Tibial nerve (tissue), 4 donors: ENCODE results near the gene DMAP1. TPM values are rescaled to one million over a fixed set of nuclear protein-coding genes. Genes with fewer than 3 reads are reported as not detected.
A peak's percentile ranks its signal among the peaks of the same experiment; 100 is the strongest.

Experiments used
- DNase-seq, 2 donors: peaks; one replicate each; pipeline ENCODE4 v3.0.0-alpha.2; 2019; ENCODE audit warnings: low spot score in 2 of 2
- H3K27ac ChIP-seq, 4 donors: fragments of 200-600 bp; sonication (generic) in 3 of 4; one replicate each; pipeline ENCODE4 v1.5.1; 2017 to 2019; ENCODE audit warnings: mild to moderate bottlenecking in 1 of 4
- H3K27me3 ChIP-seq, 2 donors: fragments of 200-600 bp; sonication (generic) in 1 of 2; one replicate each; pipeline versions ENCODE4 v1.5.1 to v1.6.0; 2017 to 2019
- H3K36me3 ChIP-seq, 3 donors: fragments of 200-600 bp; sonication (generic); one replicate each; pipeline ENCODE4 v1.5.1; 2018 to 2019
- H3K4me1 ChIP-seq, 4 donors: fragments of 200-600 bp; sonication (generic) in 3 of 4; one replicate each; pipeline ENCODE4 v1.5.1; 2017 to 2019
- H3K4me3 ChIP-seq, 4 donors: fragments of 200-600 bp; sonication (generic) in 3 of 4; one replicate each; pipeline ENCODE4 v1.5.1; 2017 to 2019; ENCODE audit warnings: mild to moderate bottlenecking in 1 of 4, moderate library complexity in 1 of 4
- H3K9me3 ChIP-seq, 4 donors: fragments of 200-600 bp; sonication (generic) in 3 of 4; one replicate each; pipeline ENCODE4 v1.5.1; 2017 to 2019
- EP300 ChIP-seq, 2 donors: sonication (generic); formaldehyde crosslinking; IDR thresholded peaks; one replicate each; pipeline ENCODE4 v1.6.1; 2017; ENCODE audit warnings: antibody characterized with exemption in 2 of 2, mild to moderate bottlenecking in 1 of 2
- POLR2A ChIP-seq, 2 donors: fragments of 450-650 bp; IDR thresholded peaks; one replicate each; pipeline ENCODE4 v1.6.1; 2017; ENCODE audit warnings: antibody characterized with exemption in 2 of 2, mild to moderate bottlenecking in 2 of 2, moderate library complexity in 2 of 2
- WGBS, 2 donors: methylation state at CpG; one replicate each; pipeline ENCODE4 v1.1.5; 2018; 5-methylcytosine and 5-hydroxymethylcytosine counted together
- total RNA-seq, 4 donors: library from RNA; depleted of rRNA; stranded (reverse); fragments of >200 nt; gene quantifications; one replicate each; pipeline ENCODE4 v1.1.0, GENCODE V29; 2016
- TF ChIP-seq, protein P1 (sequence below), 5 experiments: fragments of 200-600 bp in 3 of 5; fragments of 450-650 bp in 2 of 5; sonication (generic) in 3 of 5; IDR thresholded peaks; one replicate each; pipeline ENCODE4 v1.5.1; 2016 to 2019; ENCODE audit warnings: antibody characterized with exemption in 5 of 5, mild to moderate bottlenecking in 3 of 5, moderate library complexity in 2 of 5

DMAP1 gene
- total RNA-seq, 4 donors from 2014 or later: 39.8 to 81.2 (median 67.0) TPM

- H3K4me3 ChIP-seq: no peak overlapping the region
- TF ChIP-seq, protein P1, sequence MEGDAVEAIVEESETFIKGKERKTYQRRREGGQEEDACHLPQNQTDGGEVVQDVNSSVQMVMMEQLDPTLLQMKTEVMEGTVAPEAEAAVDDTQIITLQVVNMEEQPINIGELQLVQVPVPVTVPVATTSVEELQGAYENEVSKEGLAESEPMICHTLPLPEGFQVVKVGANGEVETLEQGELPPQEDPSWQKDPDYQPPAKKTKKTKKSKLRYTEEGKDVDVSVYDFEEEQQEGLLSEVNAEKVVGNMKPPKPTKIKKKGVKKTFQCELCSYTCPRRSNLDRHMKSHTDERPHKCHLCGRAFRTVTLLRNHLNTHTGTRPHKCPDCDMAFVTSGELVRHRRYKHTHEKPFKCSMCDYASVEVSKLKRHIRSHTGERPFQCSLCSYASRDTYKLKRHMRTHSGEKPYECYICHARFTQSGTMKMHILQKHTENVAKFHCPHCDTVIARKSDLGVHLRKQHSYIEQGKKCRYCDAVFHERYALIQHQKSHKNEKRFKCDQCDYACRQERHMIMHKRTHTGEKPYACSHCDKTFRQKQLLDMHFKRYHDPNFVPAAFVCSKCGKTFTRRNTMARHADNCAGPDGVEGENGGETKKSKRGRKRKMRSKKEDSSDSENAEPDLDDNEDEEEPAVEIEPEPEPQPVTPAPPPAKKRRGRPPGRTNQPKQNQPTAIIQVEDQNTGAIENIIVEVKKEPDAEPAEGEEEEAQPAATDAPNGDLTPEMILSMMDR (IDR thresholded peaks at IDR 0.05): no peak
- TF ChIP-seq POLR2A (IDR thresholded peaks at IDR 0.05) (no peak), EP300 (IDR thresholded peaks at IDR 0.05) (no peak)
Measured at GRCh38 chr1:44263568-44264450, 50.5 kb downstream of the DMAP1 start.

GRCh38 chr1:44264451-44264771 lies 51.1 kb downstream of the DMAP1 start:
- 92 to 93% methylated on average over 11 of the region's 11 CpGs for WGBS, 2 donors
- no peak for TF ChIP-seq EP300 (IDR thresholded peaks at IDR 0.05)
- TF ChIP-seq, protein P1 (IDR thresholded peaks at IDR 0.05): no peak
- TF ChIP-seq POLR2A (IDR thresholded peaks at IDR 0.05): no peak
- H3K27me3 ChIP-seq: no peaks in the 10 kb centered on the region
- H3K27ac ChIP-seq: no peak overlapping the region
- H3K4me3 ChIP-seq: no peak overlapping the region
- peaks cover 0 to 27% (median 0%) of the 10 kb centered on the region in 4 donors for H3K4me1 ChIP-seq
- no peak for DNase-seq
- H3K36me3 ChIP-seq: peaks cover 0 to 5% (median 0%) of the 10 kb centered on the region in 3 donors
- no peaks in the 10 kb centered on the region for H3K9me3 ChIP-seq

More at GRCh38 chr1:44263568-44264450, 50.5 kb downstream of the DMAP1 start:
- peaks cover 0 to 27% (median 0%) of the 10 kb centered on the region in 4 donors for H3K4me1 ChIP-seq
- DNase-seq: no peak
- H3K36me3 ChIP-seq: peaks cover 0 to 5% (median 0%) of the 10 kb centered on the region in 3 donors
- no peaks in the 10 kb centered on the region for H3K27me3 ChIP-seq
- WGBS, 2 donors: 90 to 93% methylated on average over 9 of the region's 9 CpGs
- H3K27ac ChIP-seq: no peak overlapping the region
- no peaks in the 10 kb centered on the region for H3K9me3 ChIP-seq

GRCh38 chr1:44265656-44266358 lies 52.5 kb downstream of the DMAP1 start:
- 81 to 92% methylated on average over 1 of the region's 1 CpG for WGBS, 2 donors

DNA sequence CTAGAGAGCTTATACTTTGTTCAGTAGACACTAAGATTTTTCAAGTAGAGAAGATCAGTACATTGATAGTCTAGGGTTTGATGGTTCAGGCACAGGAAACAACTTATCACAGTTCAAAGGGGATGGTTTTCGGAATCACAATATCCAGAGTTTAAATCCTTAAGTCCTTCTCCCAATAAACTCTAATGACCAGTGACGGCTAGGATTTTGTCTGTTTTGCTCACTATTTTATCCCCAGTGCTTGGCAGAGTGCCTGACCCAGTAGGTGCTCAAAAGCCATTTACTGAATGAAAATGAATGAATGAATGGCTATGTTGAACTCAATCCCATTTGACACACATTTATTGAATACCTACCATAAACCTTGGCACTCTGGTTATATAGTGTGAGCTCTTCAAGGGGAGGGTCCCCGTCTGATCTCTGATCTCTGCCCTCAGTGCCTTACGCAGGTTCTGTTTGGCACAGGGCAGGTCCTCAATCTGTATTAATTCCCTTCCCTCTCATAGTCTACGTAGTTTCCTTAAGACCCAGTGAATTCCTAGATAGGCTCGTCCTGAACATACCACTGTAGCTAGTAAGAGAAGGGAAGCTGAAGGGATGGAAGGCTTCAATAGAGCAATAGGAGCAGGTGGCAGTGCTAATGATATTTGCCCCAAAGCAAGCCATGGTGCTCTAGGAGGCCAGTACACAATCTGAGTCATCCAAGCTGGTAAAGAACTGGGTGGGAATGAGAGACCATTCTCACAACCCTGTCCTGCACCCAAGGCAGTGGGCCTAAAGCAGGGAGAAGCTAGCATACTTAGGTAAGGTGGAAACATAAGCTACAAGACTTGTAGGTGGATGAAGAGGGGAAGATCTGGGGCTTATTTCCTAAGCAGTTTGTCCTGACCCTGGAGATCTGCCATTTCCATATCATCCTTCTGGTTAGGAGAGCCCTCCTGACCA lies 53.4 kb downstream of the DMAP1 start:
- 90 to 94% methylated on average over 6 of the region's 6 CpGs for WGBS, 2 donors
- DNase-seq: no peak

More at GRCh38 chr1:44265656-44266358, 52.5 kb downstream of the DMAP1 start:
- Histone ChIP-seq H3K4me3 (no peak overlapping the region), H3K9me3 (no peaks in the 10 kb centered on the region), H3K36me3 (peaks cover 0 to 4% (median 0%) of the 10 kb centered on the region in 3 donors), H3K27me3 (no peaks in the 10 kb centered on the region), H3K4me1 (peaks cover 0 to 30% (median 0%) of the 10 kb centered on the region in 4 donors), H3K27ac (no peak overlapping the region)
- TF ChIP-seq, protein P1 (IDR thresholded peaks at IDR 0.05): no peak
- no peak for DNase-seq

More for the DNA sequence above, 53.4 kb downstream of the DMAP1 start:
- peaks cover 0 to 7% (median 0%) of the 10 kb centered on the region in 3 donors for H3K36me3 ChIP-seq
- peak overlapping the region in 1 of 4 donors; percentile 15 for H3K27ac ChIP-seq
- H3K4me3 ChIP-seq: no peak overlapping the region
- no peaks in the 10 kb centered on the region for H3K27me3 ChIP-seq
- peaks cover 0 to 26% (median 0%) of the 10 kb centered on the region in 4 donors for H3K4me1 ChIP-seq
- TF ChIP-seq POLR2A (IDR thresholded peaks at IDR 0.05) (no peak), EP300 (IDR thresholded peaks at IDR 0.05) (no peak)
- TF ChIP-seq, protein P1 (IDR thresholded peaks at IDR 0.05): no peak
- no peaks in the 10 kb centered on the region for H3K9me3 ChIP-seq
